ENCODE measurements around the gene CYP1B1.

Gene CYP1B1

GRCh38 chr2:38074764-38075506, 1.0 kb downstream of the CYP1B1 start:
- peak; percentile 54 for DNase-seq

- peak; percentile 57 for DNase-seq
These were observed 1.7 kb downstream of the CYP1B1 start for GRCh38 chr2:38074058-38074763.

DNA sequence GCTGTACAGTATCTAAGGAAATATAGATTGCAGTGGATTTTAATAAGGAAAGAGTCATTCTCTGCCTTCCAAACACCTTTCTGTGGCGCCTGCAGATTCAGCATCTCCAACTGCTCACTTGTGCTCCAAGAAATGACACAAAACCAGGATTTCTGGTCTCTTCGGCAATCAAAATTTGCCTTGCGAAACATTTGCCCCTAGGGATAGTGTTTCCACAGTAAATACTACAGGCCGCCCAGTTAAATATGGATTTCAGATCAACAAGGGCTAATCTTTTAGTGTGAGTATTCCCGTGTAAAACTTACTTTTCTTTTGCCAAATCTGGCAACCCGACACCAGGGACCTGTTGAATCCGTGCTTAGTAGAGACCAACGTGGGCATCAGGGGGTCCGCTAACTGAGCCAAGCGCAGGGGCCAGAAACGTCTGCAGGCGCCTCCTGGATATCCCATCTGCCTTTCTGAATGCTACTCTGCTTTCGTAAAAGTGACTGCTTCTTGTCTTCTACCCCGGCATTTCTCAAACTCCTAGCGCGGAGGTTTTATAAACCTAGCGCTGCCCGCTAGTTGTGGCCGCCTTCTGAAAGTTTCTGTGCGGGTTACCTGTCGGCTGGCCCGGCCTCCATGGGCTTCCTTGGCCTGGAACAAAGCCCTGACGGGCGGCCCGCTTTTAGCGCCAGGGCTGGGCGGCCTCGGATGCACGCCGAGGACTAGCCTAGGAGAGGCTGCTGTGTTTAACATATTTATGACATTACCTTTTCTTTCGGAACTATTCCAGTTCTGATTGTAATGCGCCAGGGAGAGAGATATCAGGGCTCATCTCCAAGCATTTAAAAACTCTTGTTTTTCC, 2.5 kb downstream of the CYP1B1 start:
- DNase-seq = peak; percentile 32

- DNase-seq = no peak
These were observed 5.5 kb downstream of the CYP1B1 start for GRCh38 chr2:38070438-38070837.

- DNase-seq = no peak
These were observed 7.7 kb downstream of the CYP1B1 start for GRCh38 chr2:38068234-38068633.

DNA sequence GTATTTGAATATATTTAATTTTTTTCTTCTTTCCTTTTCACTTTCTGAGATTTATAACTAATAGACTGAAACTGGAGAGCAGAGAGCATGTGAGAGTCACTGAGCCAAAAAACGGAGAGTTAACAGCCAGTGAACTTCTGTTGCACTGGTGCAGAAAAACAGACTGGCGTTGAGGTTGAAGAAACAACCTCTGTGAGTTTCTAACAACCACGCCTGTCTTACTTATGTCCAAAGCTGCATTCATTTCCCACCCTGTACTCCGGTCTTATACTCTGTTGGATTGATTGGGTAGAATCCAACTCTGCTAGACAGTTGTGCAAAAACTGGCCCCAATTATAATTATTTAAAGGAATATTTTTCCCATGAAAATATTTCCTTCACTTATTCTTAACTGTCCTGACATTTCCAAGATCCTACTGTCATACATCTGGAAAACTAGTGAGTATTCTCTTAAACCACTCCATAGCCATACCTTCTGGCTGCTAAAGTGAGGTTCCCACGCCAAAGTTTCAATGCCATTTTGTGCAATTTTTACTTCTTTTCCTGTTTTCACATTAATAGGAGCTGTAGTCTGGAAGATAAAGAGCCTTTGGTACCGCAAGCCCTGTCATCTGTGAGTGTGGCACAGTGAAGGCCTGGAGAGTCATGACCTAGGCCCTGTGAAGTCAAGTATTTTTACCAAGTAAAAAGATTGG, 9.4 kb downstream of the CYP1B1 start:
- no peak for DNase-seq

DNA sequence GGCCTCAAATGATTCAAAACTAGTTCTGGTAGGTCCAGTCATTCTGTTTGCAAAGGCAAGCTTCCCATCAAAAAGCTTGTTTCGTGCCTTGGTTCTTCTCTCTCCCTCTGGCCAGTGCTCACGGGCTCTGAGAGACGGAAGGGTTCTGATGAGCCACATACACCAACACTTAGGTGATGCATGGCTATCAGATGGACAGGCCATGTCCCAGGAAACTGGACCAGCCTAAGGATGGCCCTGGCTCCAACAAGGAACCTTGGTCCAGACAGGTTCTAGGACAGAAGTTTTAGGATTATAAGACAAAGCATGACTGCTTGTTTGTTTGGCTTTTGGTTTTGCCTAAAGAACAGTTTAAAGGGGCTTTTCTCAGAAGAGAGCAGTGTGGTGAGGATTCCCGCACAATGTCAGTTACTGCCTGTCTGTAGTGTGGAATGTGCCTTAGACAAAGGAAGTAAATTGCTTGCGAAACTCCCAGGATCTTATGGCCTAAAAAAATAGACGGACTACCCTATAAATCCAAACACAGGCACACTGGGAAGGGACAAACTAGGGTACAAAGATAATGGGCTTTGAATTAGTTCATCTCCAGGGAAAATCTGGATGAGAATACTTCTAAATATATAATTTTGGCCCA, 10.3 kb downstream of the CYP1B1 start:
- DNase-seq = no peak

- no peak for DNase-seq
These were observed 11.0 kb downstream of the CYP1B1 start for GRCh38 chr2:38064801-38065501.

- DNase-seq = no peak
These were observed 15.5 kb downstream of the CYP1B1 start for GRCh38 chr2:38060236-38061018.

DNA sequence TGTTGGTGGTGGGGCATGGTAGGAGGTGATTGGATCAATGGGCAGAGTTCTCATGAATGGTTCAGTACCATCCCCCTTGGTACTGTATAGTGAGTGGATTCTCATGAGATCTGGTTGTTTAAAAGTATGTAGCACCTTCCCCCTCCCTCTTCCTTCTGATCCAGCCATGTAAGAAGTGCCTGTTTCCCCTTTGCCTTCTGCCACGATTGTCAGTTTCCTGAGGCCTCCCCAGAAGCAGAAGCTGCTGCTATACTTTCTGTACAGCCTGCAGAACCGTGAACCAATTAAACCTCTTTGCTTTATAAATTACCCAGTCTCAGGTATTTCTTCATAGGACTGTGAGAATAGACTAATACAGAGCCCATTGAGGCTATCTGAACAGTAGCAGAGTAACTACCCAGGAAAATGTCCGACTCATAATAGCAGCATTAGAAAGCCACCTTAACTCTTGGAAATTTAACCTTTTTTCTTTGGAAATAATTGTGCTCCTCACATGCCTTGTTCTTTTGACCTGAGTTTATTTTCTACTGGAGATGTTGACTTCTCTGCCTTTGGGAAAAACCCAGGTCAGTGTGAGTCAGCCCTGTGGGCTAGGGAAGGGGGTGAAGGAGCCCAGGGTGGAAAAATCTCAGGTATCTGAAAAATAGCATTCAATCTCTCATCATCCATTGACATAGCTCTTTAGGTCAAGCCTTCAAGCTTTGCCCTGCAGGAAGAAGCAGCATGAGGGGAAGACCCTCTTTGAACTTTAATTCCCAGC, 18.1 kb downstream of the CYP1B1 start:
- no peak for DNase-seq

GRCh38 chr2:38056216-38056615, 19.7 kb downstream of the CYP1B1 start:
- no peak for DNase-seq

- no peak for DNase-seq
These were observed 30.1 kb downstream of the CYP1B1 start for GRCh38 chr2:38045811-38046210.

DNA sequence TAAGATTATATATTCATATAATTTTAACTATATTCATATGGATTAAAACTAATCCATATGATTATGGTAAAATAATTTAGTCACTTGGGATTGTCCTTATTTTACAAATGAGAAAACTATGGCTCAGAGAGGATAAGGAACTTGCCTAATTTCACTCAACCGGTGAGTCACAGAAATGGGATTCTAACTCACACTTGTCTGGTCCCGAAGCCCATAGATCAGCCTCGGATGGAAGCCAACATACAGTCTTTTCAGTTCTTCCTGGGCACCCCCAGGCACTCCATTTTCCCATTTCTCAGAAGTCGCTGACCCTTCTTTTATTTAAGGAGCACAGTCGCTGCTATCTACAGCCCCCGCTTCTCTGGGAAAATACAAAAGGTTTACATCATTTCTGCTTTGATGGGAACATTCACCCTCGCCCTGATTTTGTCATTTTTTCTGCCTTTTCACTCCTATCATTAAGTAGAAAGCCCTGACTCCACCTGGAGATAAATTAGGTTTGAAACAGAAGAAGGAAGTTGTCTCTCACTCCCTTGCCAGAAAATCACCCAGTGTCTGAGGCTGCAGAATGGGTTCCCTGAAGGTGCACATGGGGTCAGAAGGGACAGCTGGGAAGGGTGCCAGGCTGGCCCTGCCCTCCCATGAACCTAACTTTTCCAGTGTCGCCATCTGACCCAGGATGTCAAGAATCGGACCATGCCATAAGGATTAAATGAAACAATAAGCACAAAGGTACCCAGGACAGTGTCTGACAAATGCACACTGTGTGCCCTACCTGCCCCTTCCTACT, 36.6 kb downstream of the CYP1B1 start:
- DNase-seq = no peak

- DNase-seq = no peak
These were observed 37.3 kb downstream of the CYP1B1 start for GRCh38 chr2:38038682-38039081.

DNA sequence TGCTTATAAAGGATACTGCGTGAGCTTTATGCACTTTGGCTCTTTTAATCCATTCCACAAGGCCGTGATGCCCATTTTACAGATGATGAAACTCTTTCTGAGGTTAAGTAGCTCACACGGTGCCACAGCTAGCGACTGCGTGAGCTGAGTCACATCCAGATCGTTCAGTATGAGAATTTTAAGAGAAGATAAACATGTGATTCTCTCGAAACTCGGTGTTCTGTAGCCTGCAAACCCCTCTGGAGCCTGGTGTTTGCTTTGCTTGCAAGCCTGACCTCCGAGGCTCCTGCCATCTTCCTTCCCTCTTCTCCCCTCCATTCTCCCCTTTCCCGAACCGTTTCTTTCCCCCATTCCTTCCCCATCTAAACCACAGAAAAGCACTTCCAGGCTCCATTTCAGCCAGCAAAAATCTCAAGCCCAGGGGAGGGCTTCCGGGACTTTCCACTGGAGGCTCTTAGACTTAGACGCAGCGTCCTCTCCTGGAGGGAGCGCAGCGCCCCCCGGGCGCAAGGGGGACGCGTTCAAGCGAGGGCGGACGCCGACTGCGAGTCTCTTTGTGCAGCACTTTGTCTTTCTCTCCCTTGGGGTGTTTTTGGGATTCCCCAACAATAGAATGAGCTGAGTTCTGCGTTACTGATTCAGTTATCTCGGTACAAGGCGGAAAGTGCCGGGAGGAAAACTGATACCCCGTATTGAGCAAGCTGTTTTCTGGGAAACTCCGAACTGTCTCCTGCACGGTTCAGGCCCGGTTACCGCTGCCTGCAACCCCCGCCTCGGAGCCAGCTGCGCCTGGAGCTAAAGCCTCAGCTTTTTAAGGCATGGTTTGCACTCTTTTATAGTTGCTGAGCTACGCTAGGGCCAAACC, 38.0 kb downstream of the CYP1B1 start:
- DNase-seq = peak; percentile 50

DNA sequence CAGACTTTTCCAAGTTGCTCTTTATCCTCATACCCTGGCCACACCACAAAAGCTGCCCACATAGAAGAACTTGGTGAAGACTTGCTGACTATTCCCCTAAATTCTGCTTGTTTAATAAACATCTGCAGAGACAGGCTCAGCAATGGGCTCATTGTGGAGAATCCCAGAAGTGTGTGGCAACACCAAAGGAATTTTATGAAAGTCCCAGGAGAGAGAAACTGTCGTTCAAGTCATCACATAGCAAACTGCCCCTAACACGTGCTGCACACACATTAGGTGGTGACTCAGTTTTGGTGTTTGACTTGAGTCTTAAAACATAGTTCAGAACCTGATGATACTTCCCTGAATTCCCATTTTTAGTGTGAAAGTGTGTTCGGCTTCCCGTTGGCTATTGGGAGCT, 38.6 kb downstream of the CYP1B1 start:
- no peak for DNase-seq

GRCh38 chr2:38035968-38036367, 40.0 kb downstream of the CYP1B1 start:
- no peak for DNase-seq

DNA sequence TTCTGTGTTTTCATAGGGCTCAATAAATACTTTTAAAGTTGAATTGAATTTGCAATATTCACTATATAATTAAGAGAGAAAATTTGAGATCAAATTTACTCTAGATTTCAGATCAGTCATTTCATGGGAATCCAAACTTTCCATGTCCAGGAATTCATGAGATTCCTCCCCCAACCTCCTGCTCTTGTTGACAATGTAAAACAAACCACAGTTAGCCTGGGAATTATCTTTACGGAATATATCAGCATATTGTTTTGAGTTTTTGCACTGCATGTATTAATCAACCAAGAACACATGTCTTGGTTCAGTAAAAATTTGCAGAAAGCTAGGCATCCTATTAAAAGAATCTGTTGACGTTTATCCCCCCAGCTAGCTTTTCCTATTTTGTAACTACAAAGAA, 42.3 kb downstream of the CYP1B1 start:
- DNase-seq = no peak
